ENCODE results near the gene LDHAL6B. TPM values are rescaled to one million over a fixed set of nuclear protein-coding genes. Genes with fewer than 3 reads are reported as not detected.

LDHAL6B gene
- total RNA-seq, 1 donor from 2014 or later, result not detected

DNA sequence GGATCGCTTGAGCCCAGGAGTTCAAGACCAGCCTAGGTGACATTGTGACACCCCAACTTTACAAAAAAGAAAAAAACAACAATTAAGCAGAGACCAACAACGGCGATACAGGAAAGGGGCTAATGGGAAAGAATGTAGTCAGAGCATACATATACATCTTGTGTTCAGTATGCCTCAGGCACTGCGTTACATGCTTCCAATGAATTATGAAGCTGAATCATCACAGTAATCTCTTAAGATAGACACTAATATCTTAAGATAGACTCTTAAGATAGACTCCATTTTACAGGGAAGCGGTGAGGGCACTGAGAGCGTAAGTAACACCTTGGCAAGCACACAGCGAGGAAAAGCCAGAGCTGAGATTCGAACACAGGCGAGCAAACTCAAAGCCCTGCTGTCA lies 6.1 kb upstream of the LDHAL6B start:
- no peak overlapping the region for H3K4me3 ChIP-seq (ENCODE audit: low read depth, low read length)
- DNase-seq (ENCODE audit: low read depth), result no peak
- TF ChIP-seq, protein P1, sequence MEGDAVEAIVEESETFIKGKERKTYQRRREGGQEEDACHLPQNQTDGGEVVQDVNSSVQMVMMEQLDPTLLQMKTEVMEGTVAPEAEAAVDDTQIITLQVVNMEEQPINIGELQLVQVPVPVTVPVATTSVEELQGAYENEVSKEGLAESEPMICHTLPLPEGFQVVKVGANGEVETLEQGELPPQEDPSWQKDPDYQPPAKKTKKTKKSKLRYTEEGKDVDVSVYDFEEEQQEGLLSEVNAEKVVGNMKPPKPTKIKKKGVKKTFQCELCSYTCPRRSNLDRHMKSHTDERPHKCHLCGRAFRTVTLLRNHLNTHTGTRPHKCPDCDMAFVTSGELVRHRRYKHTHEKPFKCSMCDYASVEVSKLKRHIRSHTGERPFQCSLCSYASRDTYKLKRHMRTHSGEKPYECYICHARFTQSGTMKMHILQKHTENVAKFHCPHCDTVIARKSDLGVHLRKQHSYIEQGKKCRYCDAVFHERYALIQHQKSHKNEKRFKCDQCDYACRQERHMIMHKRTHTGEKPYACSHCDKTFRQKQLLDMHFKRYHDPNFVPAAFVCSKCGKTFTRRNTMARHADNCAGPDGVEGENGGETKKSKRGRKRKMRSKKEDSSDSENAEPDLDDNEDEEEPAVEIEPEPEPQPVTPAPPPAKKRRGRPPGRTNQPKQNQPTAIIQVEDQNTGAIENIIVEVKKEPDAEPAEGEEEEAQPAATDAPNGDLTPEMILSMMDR (conservative IDR thresholded peaks at IDR 0.05; ENCODE audit: low read depth, low read length), result no peak

DNA sequence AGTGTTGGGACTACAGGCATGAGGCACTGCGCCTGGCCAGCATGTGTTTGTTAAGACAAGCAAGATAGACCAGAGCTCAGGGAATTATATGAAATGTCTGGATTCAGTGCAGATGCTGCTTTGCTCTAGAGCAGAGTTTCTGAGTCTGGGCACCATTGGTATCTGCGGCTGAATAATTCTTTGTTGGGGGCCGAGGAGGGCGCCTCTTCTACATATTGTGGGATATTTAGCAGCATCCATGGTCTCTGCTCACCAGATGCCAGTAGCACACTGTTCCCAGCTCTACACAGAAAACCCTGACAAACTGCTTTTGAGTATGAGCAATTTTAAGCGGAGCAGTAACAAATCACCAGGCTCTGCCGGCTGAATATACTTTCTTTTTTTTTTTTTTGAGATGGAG lies 3.6 kb upstream of the LDHAL6B start:
- H3K4me3 ChIP-seq (ENCODE audit: low read depth, low read length), result no peak overlapping the region
- no peak for DNase-seq (ENCODE audit: low read depth)
- TF ChIP-seq, protein P1 (conservative IDR thresholded peaks at IDR 0.05; ENCODE audit: low read depth, low read length), result no peak

DNA sequence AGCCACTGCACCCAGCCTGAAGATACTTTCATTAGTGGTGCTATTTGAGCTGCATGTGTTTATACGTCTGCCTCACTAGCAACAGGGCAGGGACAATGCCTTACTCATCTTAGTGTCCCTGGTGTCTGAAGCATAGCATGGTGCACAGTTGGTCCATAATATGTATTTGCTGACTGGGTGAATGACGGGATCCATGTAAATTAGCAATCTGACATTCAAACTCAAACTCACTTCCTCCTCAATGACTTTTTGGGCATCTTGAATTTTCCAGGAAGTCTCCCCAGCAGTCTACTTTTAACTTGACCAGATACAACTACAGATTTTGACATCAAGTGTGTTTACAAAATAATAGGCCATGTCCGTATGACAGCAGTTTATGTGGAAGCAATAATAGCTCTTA lies 3.0 kb upstream of the LDHAL6B start:
- DNase-seq (ENCODE audit: low read depth), result no peak
- TF ChIP-seq, protein P1 (conservative IDR thresholded peaks at IDR 0.05; ENCODE audit: low read depth, low read length), result no peak
- H3K4me3 ChIP-seq (ENCODE audit: low read depth, low read length), result no peak overlapping the region

DNA sequence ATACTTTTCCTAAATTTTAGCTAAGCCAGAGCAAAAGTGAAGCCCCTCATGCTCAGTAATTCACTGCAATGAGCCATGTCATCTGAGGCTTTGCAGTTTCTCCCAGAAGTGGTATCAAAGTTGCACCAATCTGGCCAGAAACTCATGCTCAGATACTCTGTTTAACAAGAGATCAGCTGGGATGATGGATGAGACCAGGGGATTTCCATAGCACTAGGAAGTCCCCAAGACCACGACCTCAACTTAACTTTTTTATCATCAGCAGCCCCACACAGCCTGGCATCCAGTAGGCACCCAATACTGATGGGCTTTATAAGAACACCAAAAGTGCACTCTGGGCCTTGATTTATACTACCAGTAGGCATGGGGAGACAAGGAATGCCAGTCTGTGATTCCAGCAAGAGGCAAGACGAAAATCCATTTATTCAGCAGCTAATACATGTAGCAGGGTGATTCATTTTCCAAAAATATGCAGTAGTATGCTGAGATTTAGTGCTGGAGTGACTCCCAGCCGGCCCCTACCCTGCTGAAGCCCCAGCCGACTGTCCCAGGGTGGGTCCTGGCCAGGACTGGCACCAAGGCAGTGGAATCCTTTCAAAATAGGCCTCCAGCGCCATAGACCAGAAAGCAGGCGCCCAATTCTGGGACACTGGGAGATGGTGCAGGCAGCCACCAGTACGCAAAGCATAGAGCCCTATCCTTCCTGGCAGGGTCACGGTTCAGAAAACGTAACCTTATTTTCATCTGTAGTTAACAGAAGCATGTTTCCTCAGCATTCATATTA lies 612 bp upstream of the LDHAL6B start:
- no peak overlapping the region for H3K4me3 ChIP-seq (ENCODE audit: low read depth, low read length)
- DNase-seq (ENCODE audit: low read depth), result no peak
- TF ChIP-seq, protein P1 (conservative IDR thresholded peaks at IDR 0.05; ENCODE audit: low read depth, low read length), result no peak

DNA sequence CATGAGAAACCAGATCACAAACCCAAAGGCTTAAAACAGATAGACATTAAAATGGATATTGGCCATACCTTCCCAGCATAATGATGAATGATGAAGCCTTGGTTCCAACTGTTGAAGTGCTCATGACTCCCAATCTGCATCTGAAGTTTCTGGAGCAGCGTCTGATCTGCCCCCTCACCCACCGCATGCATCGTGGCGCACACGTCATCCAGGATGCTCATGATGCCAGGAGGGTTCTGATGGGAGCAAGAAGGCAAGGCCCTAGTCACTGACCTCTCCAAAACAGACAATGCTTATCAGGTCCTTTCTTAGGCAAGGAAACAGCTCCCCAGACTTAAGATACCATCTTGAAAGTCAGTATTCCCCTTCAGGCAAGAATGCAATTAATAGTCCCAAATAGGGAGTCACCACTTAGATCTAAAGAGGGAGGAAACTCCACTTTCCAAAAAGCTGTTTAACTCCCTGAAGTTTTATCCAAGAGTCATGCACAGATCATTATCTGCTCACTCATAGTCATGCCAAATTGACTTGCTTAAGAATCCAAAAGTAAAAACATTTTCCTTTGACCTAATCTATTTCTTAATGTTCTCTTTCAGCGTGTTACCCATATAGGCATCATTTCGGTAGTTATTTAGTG lies 2.1 kb downstream of the LDHAL6B start:
- TF ChIP-seq, protein P1 (conservative IDR thresholded peaks at IDR 0.05; ENCODE audit: low read depth, low read length), result no peak
- no peak for DNase-seq (ENCODE audit: low read depth)

DNA sequence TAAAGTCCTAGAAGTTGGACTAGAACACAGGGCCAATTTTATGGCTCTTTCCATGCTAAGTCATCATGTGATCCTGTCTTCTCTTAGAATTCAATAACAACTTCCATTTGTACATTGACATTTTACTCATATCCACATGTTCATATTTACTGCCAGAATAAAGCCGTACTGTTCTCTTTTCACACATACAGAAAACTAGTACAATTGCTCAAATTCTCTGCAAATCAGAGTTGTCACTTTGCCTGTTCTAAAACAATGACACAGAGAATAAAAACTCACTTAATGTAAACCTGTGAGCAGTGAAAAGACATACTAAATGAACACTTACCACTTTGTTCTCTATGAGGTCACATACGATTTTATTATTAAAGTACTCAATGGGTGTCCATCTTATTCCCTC lies 3.5 kb downstream of the LDHAL6B start:
- DNase-seq (ENCODE audit: low read depth), result no peak
- TF ChIP-seq, protein P1 (conservative IDR thresholded peaks at IDR 0.05; ENCODE audit: low read depth, low read length), result no peak

More for the DNA sequence above, 2.1 kb downstream of the LDHAL6B start:
- no peak overlapping the region for H3K4me3 ChIP-seq (ENCODE audit: low read depth, low read length)

More for the DNA sequence above, 3.5 kb downstream of the LDHAL6B start:
- H3K4me3 ChIP-seq (ENCODE audit: low read depth, low read length), result no peak overlapping the region
